Mesodermal cell (in vitro differentiated cells): ENCODE data around the gene KIF1A.

Experiments used
- H3K27ac ChIP-seq: 2 replicates; pipeline ENCODE4 v1.7.0; 2013; ENCODE audit warnings: mild to moderate bottlenecking, low read depth, low read length, moderate library complexity; ENCODE audit not compliant: severe bottlenecking
- H3K36me3 ChIP-seq: 2 replicates; pipeline ENCODE4 v1.7.1; 2013; ENCODE audit warnings: mild to moderate bottlenecking, low read length, moderate library complexity; ENCODE audit not compliant: control insufficient read depth, insufficient read depth
- H3K4me1 ChIP-seq: one replicate; pipeline ENCODE4 v1.7.1; 2013; ENCODE audit warnings: mild to moderate bottlenecking, low read length; ENCODE audit not compliant: insufficient read depth, control insufficient read depth, poor library complexity, severe bottlenecking
- H3K4me3 ChIP-seq: 2 replicates; pipeline ENCODE4 v1.7.0; 2013; ENCODE audit warnings: low read length, control low read depth, mild to moderate bottlenecking; ENCODE audit not compliant: insufficient read depth, poor library complexity, severe bottlenecking; ENCODE audit errors: extremely low read depth
- H3K9me3 ChIP-seq: 2 replicates; pipeline ENCODE4 v1.7.1; 2013; ENCODE audit warnings: mild to moderate bottlenecking, low read length, moderate library complexity; ENCODE audit not compliant: control insufficient read depth
- WGBS, 2 experiments: methylation state at CpG; one replicate each; pipeline ENCODE4 v1.1.5; 2013; ENCODE audit warnings: missing lambda C conversion rate in 2 of 2; ENCODE audit not compliant: insufficient coverage in 2 of 2; 5-methylcytosine and 5-hydroxymethylcytosine counted together

KIF1A gene

GRCh38 chr2:240767341-240767740, 52.7 kb downstream of the KIF1A start:
- Histone ChIP-seq H3K27ac (no peak overlapping the region), H3K4me1 (peaks cover 9% of the 10 kb centered on the region), H3K4me3 (no peak overlapping the region), H3K36me3 (peaks cover 7% of the 10 kb centered on the region), H3K9me3 (no peaks in the 10 kb centered on the region)
- WGBS, 2 experiments: 86 to 100% methylated on average over 3 to 4 of the region's 5 CpGs

- Histone ChIP-seq H3K36me3 (peaks cover 7% of the 10 kb centered on the region), H3K4me3 (no peak overlapping the region), H3K27ac (no peak overlapping the region), H3K9me3 (no peaks in the 10 kb centered on the region), H3K4me1 (peaks cover 9% of the 10 kb centered on the region)
- 87 to 88% methylated on average over 6 to 7 of the region's 7 CpGs for WGBS, 2 experiments
Observed at GRCh38 chr2:240766072-240766471, 53.9 kb downstream of the KIF1A start.

- H3K9me3 ChIP-seq: no peaks in the 10 kb centered on the region
- H3K27ac ChIP-seq: no peak overlapping the region
- WGBS, 2 experiments: 96 to 98% methylated on average over 6 to 7 of the region's 7 CpGs
- H3K4me3 ChIP-seq: no peak overlapping the region
- peaks cover 7% of the 10 kb centered on the region for H3K36me3 ChIP-seq
- peaks cover 13% of the 10 kb centered on the region for H3K4me1 ChIP-seq
Observed at GRCh38 chr2:240765007-240765406, 55.0 kb downstream of the KIF1A start.

GRCh38 chr2:240764605-240765004, 55.4 kb downstream of the KIF1A start:
- H3K27ac ChIP-seq: no peak overlapping the region
- 93 to 95% methylated on average over 4 of the region's 5 CpGs for WGBS, 2 experiments
- peaks cover 7% of the 10 kb centered on the region for H3K36me3 ChIP-seq
- no peak overlapping the region for H3K4me3 ChIP-seq
- peaks cover 17% of the 10 kb centered on the region for H3K4me1 ChIP-seq
- H3K9me3 ChIP-seq: no peaks in the 10 kb centered on the region

GRCh38 chr2:240762971-240763370, 57.0 kb downstream of the KIF1A start:
- Histone ChIP-seq H3K36me3 (no peaks in the 10 kb centered on the region), H3K4me3 (no peak overlapping the region), H3K27ac (no peak overlapping the region), H3K4me1 (peaks cover 21% of the 10 kb centered on the region), H3K9me3 (no peaks in the 10 kb centered on the region)
- 89 to 91% methylated on average over 14 to 21 of the region's 21 CpGs for WGBS, 2 experiments

- Histone ChIP-seq H3K4me3 (no peak overlapping the region), H3K9me3 (no peaks in the 10 kb centered on the region), H3K27ac (no peak overlapping the region), H3K36me3 (no peaks in the 10 kb centered on the region), H3K4me1 (peaks cover 21% of the 10 kb centered on the region)
- WGBS, 2 experiments: 95 to 98% methylated on average over 4 to 6 of the region's 8 CpGs
Observed at GRCh38 chr2:240762249-240762648, 57.8 kb downstream of the KIF1A start.

- Histone ChIP-seq H3K4me3 (no peak overlapping the region), H3K4me1 (peaks cover 12% of the 10 kb centered on the region), H3K9me3 (no peaks in the 10 kb centered on the region), H3K36me3 (no peaks in the 10 kb centered on the region), H3K27ac (no peak overlapping the region)
- WGBS, 2 experiments: 88 to 94% methylated on average over 18 of the region's 22 CpGs
Observed at GRCh38 chr2:240760576-240761246, 59.3 kb downstream of the KIF1A start.

- Histone ChIP-seq H3K4me1 (peaks cover 12% of the 10 kb centered on the region), H3K4me3 (no peak overlapping the region), H3K27ac (no peak overlapping the region), H3K36me3 (no peaks in the 10 kb centered on the region), H3K9me3 (no peaks in the 10 kb centered on the region)
- 91 to 92% methylated on average over 4 of the region's 7 CpGs for WGBS, 2 experiments
Observed at GRCh38 chr2:240760121-240760520, 59.9 kb downstream of the KIF1A start.

GRCh38 chr2:240759459-240759858, 60.6 kb downstream of the KIF1A start:
- H3K27ac ChIP-seq: no peak overlapping the region
- H3K36me3 ChIP-seq: no peaks in the 10 kb centered on the region
- no peaks in the 10 kb centered on the region for H3K9me3 ChIP-seq
- no peak overlapping the region for H3K4me3 ChIP-seq
- H3K4me1 ChIP-seq: peaks cover 12% of the 10 kb centered on the region
- WGBS, 2 experiments: 85 to 87% methylated on average over 3 to 4 of the region's 5 CpGs

- H3K9me3 ChIP-seq: no peaks in the 10 kb centered on the region
- H3K4me3 ChIP-seq: no peak overlapping the region
- WGBS, 2 experiments: 88 to 92% methylated on average over 12 to 15 of the region's 31 CpGs
- H3K36me3 ChIP-seq: no peaks in the 10 kb centered on the region
- H3K27ac ChIP-seq: no peak overlapping the region
- peaks cover 12% of the 10 kb centered on the region for H3K4me1 ChIP-seq
Observed at GRCh38 chr2:240757086-240757614, 62.9 kb downstream of the KIF1A start.

GRCh38 chr2:240752209-240752608, 67.8 kb downstream of the KIF1A start:
- no peak overlapping the region for H3K4me3 ChIP-seq
- no peaks in the 10 kb centered on the region for H3K9me3 ChIP-seq
- WGBS, 2 experiments: 83 to 95% methylated on average over 6 of the region's 10 CpGs
- H3K27ac ChIP-seq: no peak overlapping the region
- no peaks in the 10 kb centered on the region for H3K36me3 ChIP-seq
- no peaks in the 10 kb centered on the region for H3K4me1 ChIP-seq
